ENCODE measurements around the gene SFSWAP. TPM values are rescaled to one million over a fixed set of nuclear protein-coding genes. Genes with fewer than 3 reads are reported as not detected.

The SFSWAP gene
- total RNA-seq, 1 donor from 2014 or later = 24.3 TPM

DNA sequence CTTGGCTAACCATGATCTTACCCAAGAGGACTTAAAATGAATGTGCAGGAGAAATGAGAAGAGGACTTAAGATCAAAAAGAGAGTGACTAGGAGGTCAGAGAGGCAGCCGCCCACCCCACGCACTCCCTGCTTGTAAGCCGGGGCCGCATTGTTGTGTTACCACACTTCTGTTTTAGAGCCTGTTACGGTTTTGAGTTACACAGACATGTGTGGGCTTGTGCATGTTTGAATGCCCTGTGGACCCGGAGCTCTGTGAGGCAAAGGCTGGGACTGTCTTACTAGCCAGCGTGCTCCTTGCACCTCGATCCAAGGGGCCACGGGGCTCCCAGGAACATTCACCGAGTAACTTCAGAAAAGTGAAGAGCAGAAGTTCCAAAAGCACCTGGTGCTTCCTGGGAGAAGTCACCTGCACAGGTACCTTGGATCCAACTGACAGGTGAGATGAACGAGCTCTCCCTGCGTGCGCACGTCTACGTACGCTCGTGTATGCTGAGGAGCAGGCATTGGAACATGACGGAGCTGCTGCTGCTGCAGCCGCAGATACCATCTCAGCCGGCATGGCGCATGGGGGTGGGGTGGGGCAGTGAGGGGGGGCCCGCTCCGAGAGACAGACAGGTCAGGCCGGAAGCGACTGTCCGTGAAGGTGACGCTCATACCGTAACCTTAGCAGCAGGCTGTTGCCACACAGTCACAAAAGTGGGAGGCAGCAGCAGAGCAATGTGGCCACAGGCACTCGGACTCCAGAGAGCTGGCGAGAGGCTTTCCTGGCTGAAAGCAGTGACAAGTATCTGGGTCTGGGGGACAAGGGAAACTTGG is 23.7 kb downstream of the SFSWAP start:
- TF ChIP-seq CTCF (conservative IDR thresholded peaks at IDR 0.05; ENCODE audit: low read depth, low read length) = no peak
- no peak for DNase-seq (ENCODE audit: low read depth)
- H3K4me3 ChIP-seq (ENCODE audit: low read depth, low read length) = no peak overlapping the region

GRCh38 chr12:131735153-131735456 is 24.2 kb downstream of the SFSWAP start:
- DNase-seq (ENCODE audit: low read depth) = no peak
- H3K4me3 ChIP-seq (ENCODE audit: low read depth, low read length) = no peak overlapping the region
- TF ChIP-seq CTCF (conservative IDR thresholded peaks at IDR 0.05; ENCODE audit: low read depth, low read length) = no peak

DNA sequence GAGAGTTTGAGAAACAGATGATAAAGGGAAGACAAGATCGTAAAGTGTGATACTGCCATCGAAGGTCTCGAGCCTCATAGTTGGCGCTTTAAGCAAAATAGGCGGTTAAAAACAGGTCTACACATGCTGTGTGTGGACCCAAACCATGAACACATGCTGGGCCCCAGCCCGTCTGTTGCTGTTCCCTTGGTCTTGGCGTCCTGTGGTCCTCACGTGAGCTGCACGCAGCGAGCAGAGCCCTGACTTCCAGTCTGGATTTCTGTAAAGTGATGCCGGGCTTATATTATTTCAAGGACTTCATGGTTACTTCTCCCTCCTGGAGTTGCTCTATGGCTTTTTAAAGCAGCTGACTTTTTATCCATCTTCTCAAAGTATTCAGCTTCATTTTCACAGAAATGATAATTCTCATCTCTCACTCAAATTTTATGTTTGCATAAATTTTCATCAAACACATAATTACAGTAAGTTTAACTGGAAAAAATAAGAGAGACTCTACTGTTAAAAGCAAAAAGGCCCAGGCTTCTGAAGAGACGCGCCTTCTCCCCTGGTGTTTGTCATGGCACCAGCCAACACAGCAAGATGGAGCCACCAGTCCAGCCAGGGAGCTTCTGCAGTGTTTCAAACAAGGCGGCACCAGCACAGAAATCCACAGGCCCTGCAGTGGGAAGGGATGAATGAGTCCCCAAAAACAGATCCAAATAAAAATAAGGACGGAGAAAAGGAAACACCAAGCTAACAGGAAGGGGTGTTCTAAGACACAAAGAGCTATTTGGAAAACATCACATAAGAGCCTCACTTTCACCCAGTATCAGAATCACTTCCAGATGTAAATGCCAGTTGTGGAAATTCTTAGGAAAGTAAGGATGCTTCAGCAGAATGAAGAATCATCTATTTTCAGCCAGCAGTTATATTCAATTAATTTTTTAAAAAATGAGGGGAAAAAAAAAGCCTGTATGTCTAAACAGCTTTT is 24.9 kb downstream of the SFSWAP start:
- no peak overlapping the region for H3K4me3 ChIP-seq (ENCODE audit: low read depth, low read length)
- no peak for DNase-seq (ENCODE audit: low read depth)
- TF ChIP-seq CTCF (conservative IDR thresholded peaks at IDR 0.05; ENCODE audit: low read depth, low read length) = no peak

- no peak for TF ChIP-seq CTCF (conservative IDR thresholded peaks at IDR 0.05; ENCODE audit: low read depth, low read length)
- DNase-seq (ENCODE audit: low read depth) = no peak
- no peak overlapping the region for H3K4me3 ChIP-seq (ENCODE audit: low read depth, low read length)
These were observed 25.7 kb downstream of the SFSWAP start for GRCh38 chr12:131736446-131737149.

DNA sequence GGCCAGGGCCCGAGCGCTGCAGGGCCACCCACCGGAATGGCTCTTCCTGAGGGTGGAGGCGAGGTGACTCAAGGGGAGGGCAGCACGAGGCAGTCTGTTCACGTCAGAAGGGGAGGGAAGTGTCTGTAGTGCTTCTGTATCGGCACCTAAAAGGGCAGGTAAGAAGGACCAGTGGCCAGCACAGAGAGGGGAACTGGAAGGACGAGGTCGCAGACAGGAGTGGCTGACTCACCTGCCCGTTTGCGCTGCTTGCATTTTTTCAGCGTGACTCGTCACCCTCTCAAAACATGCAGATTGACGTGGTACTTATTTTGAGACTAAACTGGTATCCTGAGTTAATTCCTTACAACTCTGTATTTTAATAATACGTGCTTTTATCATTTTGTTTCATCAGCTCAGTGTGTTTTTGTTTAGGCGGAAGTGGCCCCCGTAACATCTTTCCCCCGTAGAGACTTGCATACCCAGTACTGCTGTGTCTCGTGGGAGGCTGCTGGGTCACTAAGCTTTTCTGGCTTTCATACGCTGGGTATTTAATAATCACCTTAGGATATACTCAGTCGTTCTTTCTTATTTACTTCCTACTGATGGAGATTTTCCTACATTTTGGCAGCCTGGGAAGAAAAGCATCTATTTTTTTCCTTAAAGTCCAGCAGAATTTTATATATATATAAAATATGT is 26.4 kb downstream of the SFSWAP start:
- no peak for TF ChIP-seq CTCF (conservative IDR thresholded peaks at IDR 0.05; ENCODE audit: low read depth, low read length)
- peak; percentile 12 for DNase-seq (ENCODE audit: low read depth)
- no peak overlapping the region for H3K4me3 ChIP-seq (ENCODE audit: low read depth, low read length)

GRCh38 chr12:131738196-131738595 is 27.3 kb downstream of the SFSWAP start:
- no peak for DNase-seq (ENCODE audit: low read depth)
- no peak overlapping the region for H3K4me3 ChIP-seq (ENCODE audit: low read depth, low read length)
- TF ChIP-seq CTCF (conservative IDR thresholded peaks at IDR 0.05; ENCODE audit: low read depth, low read length) = no peak

Measured in epithelial cell of proximal tubule (primary cell).